HCT116 (cell line): Measurements from ENCODE around the gene GPBAR1. TPM values are rescaled to one million over a fixed set of nuclear protein-coding genes. Genes with fewer than 3 reads are reported as not detected.

Experiments
- ATAC-seq: fragments of 200-7000 bp; cut with Tn5 transposase; 2 replicates; pipeline ENCODE4 v1.9.1; 2020; ENCODE audit warnings: mild to moderate bottlenecking, moderate library complexity
- BruUV-seq: library from RNA; stranded (reverse); fragments of 400-500 nt; replicated peaks from 2 replicates; lab custom pipeline; 2021; lab: Mats Ljungman, UMichigan
- CTCF ChIA-PET: fragments of 300-600 bp; sonication (Branson Sonifier 250); formaldehyde crosslinking; loops from one replicate; lab custom pipeline; 2021; ENCODE audit warnings: antibody characterized with exemption; lab: Charles Lee
- POLR2A ChIA-PET: fragments of 300-600, 350-600 bp; sonication (Branson Sonifier 250); formaldehyde crosslinking; loops from one replicate; lab custom pipeline; 2021; ENCODE audit warnings: antibody characterized with exemption; lab: Charles Lee
- RAD21 ChIA-PET, 2 experiments: fragments of 300-600 bp; sonication (Branson Sonifier 250); formaldehyde crosslinking; loops; one replicate each; lab custom pipeline; 2023; ENCODE audit warnings: low total read pairs in 2 of 2; ENCODE audit not compliant: uncharacterized antibody in 2 of 2, unreplicated experiment in 2 of 2, low non-redundant PET in 1 of 2; lab: Charles Lee
- DNase-seq: peaks from one replicate; pipeline ENCODE4 v3.0.0-alpha.2; 2010; ENCODE audit warnings: low read depth, low spot score
- H2AFZ ChIP-seq: fragments of 200-600 bp; shearing (Covaris generic), sonication (generic); 2 replicates; pipeline ENCODE4 v1.6.1; 2017; ENCODE audit warnings: low read depth, mixed run types, mixed read lengths, antibody characterized with exemption, low read length; ENCODE audit not compliant: poor library complexity, severe bottlenecking
- H3K27ac ChIP-seq: 2 replicates; pipeline ENCODE4 v1.5.1; 2012; ENCODE audit warnings: low read depth, low read length
- H3K27me3 ChIP-seq: fragments of 200-600 bp; sonication (generic); 2 replicates; pipeline ENCODE4 v1.6.1; 2016; ENCODE audit warnings: mixed run types, low read length, mixed read lengths; ENCODE audit not compliant: insufficient read depth
- H3K36me3 ChIP-seq, 2 experiments: fragments of 200-500 bp in 1 of 2; fragments of 200-600 bp in 1 of 2; sonication (Bioruptor generic) in 1 of 2; sonication (generic) in 1 of 2; 2 replicates each; pipeline versions ENCODE4 v1.5.1 to v1.6.1; 2014 to 2016; ENCODE audit warnings: low read length in 2 of 2, inconsistent platforms in 1 of 2, mixed read lengths in 1 of 2, mixed run types in 1 of 2; ENCODE audit not compliant: insufficient read depth in 2 of 2, control insufficient read depth in 1 of 2
- H3K4me1 ChIP-seq, 2 experiments: fragments of 200-600 bp in 1 of 2; sonication (generic) in 1 of 2; 2 replicates each; pipeline versions ENCODE4 v1.5.1 to v1.6.1; 2012 to 2017; ENCODE audit warnings: low read length in 2 of 2, inconsistent platforms in 1 of 2, mild to moderate bottlenecking in 1 of 2, mixed read lengths in 1 of 2, mixed run types in 1 of 2, moderate library complexity in 1 of 2; ENCODE audit not compliant: insufficient read depth in 2 of 2, control insufficient read depth in 1 of 2
- H3K4me2 ChIP-seq: fragments of 200-600 bp; sonication (generic); 2 replicates; pipeline ENCODE4 v1.6.1; 2017; ENCODE audit warnings: mixed run types, low read length, mixed read lengths
- H3K4me3 ChIP-seq, 2 experiments: fragments of 200-600 bp in 1 of 2; sonication (generic) in 1 of 2; replicated peaks in 1 of 2; 2 replicates each; pipeline ENCODE4 v1.5.1; 2011 to 2016; ENCODE audit warnings: low read length in 2 of 2, control low read depth in 1 of 2, low read depth in 1 of 2, mild to moderate bottlenecking in 1 of 2, mixed read lengths in 1 of 2, mixed run types in 1 of 2
- H3K79me2 ChIP-seq: fragments of 200-600 bp; sonication (generic); 2 replicates; pipeline ENCODE4 v1.6.1; 2017; ENCODE audit warnings: mild to moderate bottlenecking, mixed run types, low read length, moderate library complexity, mixed read lengths; ENCODE audit not compliant: insufficient read depth
- H3K9ac ChIP-seq: fragments of 200-600 bp; sonication (generic); 2 replicates; pipeline ENCODE4 v1.6.1; 2016; ENCODE audit warnings: low read length, mixed read lengths
- H3K9me2 ChIP-seq: fragments of 200-600 bp; sonication (generic), shearing (Covaris generic); 2 replicates; pipeline ENCODE4 v1.6.1; 2017; ENCODE audit warnings: mixed run types, mild to moderate bottlenecking, moderate library complexity; ENCODE audit not compliant: insufficient read depth
- H3K9me3 ChIP-seq, 2 experiments: fragments of 200-500 bp in 1 of 2; fragments of 200-600 bp in 1 of 2; sonication (Bioruptor generic) in 1 of 2; sonication (generic) in 1 of 2; 2 replicates each; pipeline ENCODE4 v1.6.1; 2014 to 2017; ENCODE audit warnings: low read length in 2 of 2, mixed read lengths in 2 of 2, inconsistent platforms in 1 of 2, low read depth in 1 of 2, mild to moderate bottlenecking in 1 of 2, mixed run types in 1 of 2, moderate library complexity in 1 of 2; ENCODE audit not compliant: control insufficient read depth in 1 of 2, insufficient read depth in 1 of 2
- H4K20me1 ChIP-seq: fragments of 200-600 bp; sonication (generic), shearing (Covaris generic); 2 replicates; pipeline ENCODE4 v1.6.1; 2017; ENCODE audit warnings: mixed run types, mild to moderate bottlenecking, moderate library complexity; ENCODE audit not compliant: insufficient read depth
- CBX3 ChIP-seq: IDR thresholded peaks from 2 replicates; pipeline ENCODE4 v1.6.1; 2012; ENCODE audit warnings: low read depth
- CEBPB ChIP-seq: IDR thresholded peaks from 2 replicates; pipeline ENCODE4 v1.6.1; 2012; ENCODE audit warnings: low read depth
- EGR1 ChIP-seq: IDR thresholded peaks from 2 replicates; pipeline ENCODE4 v1.6.1; 2012; ENCODE audit warnings: low read depth
- EZH2 ChIP-seq: fragments of 200-600 bp; sonication (generic); IDR thresholded peaks from 2 replicates; pipeline ENCODE4 v1.6.1; 2017; ENCODE audit warnings: antibody characterized with exemption, mixed run types
- EZH2phosphoT487 ChIP-seq: fragments of 200-600 bp; IDR thresholded peaks from 2 replicates; pipeline ENCODE4 v1.6.1; 2018; ENCODE audit warnings: antibody characterized with exemption, borderline replicate concordance
- FOSL1 ChIP-seq: IDR thresholded peaks from 2 replicates; pipeline ENCODE4 v1.6.1; 2012; ENCODE audit warnings: low read depth
- POLR2A ChIP-seq: IDR thresholded peaks from 2 replicates; pipeline ENCODE4 v1.7.0; 2011; ENCODE audit warnings: borderline replicate concordance; ENCODE audit not compliant: insufficient read depth, insufficient read length; ENCODE audit errors: extremely low read depth
- POLR2AphosphoS5 ChIP-seq: IDR thresholded peaks from 2 replicates; pipeline ENCODE4 v1.6.1; 2011; ENCODE audit warnings: mild to moderate bottlenecking, low read depth, low read length, moderate library complexity
- RAD21 ChIP-seq: IDR thresholded peaks from 2 replicates; pipeline ENCODE4 v1.6.1; 2012; ENCODE audit warnings: low read depth, mild to moderate bottlenecking
- SIN3A ChIP-seq: IDR thresholded peaks from 2 replicates; pipeline ENCODE4 v1.6.1; 2012; ENCODE audit warnings: low read depth
- SP1 ChIP-seq: IDR thresholded peaks from 2 replicates; pipeline ENCODE4 v1.6.1; 2012; ENCODE audit warnings: low read depth
- SRF ChIP-seq: IDR thresholded peaks from 2 replicates; pipeline ENCODE4 v1.6.1; 2012; ENCODE audit warnings: low read depth
- TCF7L2 ChIP-seq: IDR thresholded peaks from 2 replicates; pipeline ENCODE4 v1.7.0; 2011; ENCODE audit warnings: borderline replicate concordance, inconsistent platforms; ENCODE audit not compliant: insufficient read depth, insufficient read length; ENCODE audit errors: extremely low read depth
- YY1 ChIP-seq: IDR thresholded peaks from 2 replicates; pipeline ENCODE4 v1.6.1; 2011; ENCODE audit warnings: low read length, low read depth, moderate library complexity, mild to moderate bottlenecking; ENCODE audit not compliant: insufficient replicate concordance; ENCODE audit errors: extremely low read depth
- ZFX ChIP-seq: fragments of 450-650 bp; IDR thresholded peaks from 2 replicates; pipeline ENCODE4 v1.6.1; 2017
- ZNF274 ChIP-seq: fragments of 200-500 bp; sonication (Bioruptor generic); IDR thresholded peaks from 2 replicates; pipeline ENCODE4 v1.6.1; 2014; ENCODE audit warnings: mild to moderate bottlenecking, low read depth, low read length, inconsistent platforms
- intact Hi-C: fragments of 100-400 bp; cut with micrococcal nuclease; formaldehyde crosslinking; loops from 2 replicates; pipeline ENCODE4 v1.10.0; 2022
- total RNA-seq: library from RNA; stranded (reverse); gene quantifications from one replicate; pipeline ENCODE4 v1.2.1, GENCODE V29; 2021; ENCODE audit not compliant: unreplicated experiment
- TF ChIP-seq, protein P1 (sequence below): IDR thresholded peaks from 2 replicates; pipeline ENCODE4 v1.6.1; 2012
- TF ChIP-seq, protein P2 (sequence below): IDR thresholded peaks from 2 replicates; pipeline ENCODE4 v1.6.1; 2012; ENCODE audit warnings: low read depth
- TF ChIP-seq, protein P3 (sequence below): IDR thresholded peaks from 2 replicates; pipeline ENCODE4 v1.6.1; 2011; ENCODE audit warnings: mild to moderate bottlenecking, low read length, moderate library complexity; ENCODE audit not compliant: insufficient replicate concordance; ENCODE audit errors: extremely low read depth
- TF ChIP-seq, protein P4 (sequence below), 3 experiments: fragments of 200-600 bp in 1 of 3; sonication (generic) in 1 of 3; IDR thresholded peaks in 2 of 3; conservative IDR thresholded peaks in 1 of 3; 2 replicates each; pipeline ENCODE4 v1.5.1; 2012 to 2017; ENCODE audit warnings: low read depth in 2 of 3, low read length in 2 of 3, antibody characterized with exemption in 1 of 3, borderline replicate concordance in 1 of 3, control low read depth in 1 of 3, mild to moderate bottlenecking in 1 of 3, mixed read lengths in 1 of 3, mixed run types in 1 of 3, moderate library complexity in 1 of 3; ENCODE audit not compliant: insufficient read depth in 1 of 3

The GPBAR1 gene
- total RNA-seq, 1 experiment from 2014 or later: 0.27 TPM

DNA sequence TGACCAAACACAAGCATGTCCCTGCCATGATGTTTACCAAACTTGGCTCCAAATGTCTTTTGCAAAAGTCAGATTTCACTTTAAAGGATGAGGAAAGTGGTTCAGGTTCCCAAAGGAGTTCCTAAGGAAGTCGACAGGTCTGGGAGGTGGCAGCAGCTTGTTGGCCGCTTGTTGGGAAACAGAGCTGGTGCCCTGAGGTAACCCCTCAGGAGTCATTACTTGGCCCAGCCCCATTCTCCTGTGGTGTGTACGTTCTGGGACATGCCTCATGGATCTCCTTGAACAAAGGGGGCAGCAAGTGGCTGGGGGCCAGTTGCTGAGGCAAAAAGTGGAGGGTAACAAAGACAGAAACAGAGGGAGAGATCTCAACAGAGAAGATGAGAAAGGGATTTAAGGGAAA is 20.6 kb downstream of the GPBAR1 start:
- TF ChIP-seq CEBPB (no peak), RAD21 (no peak), TCF7L2 (no peak), FOSL1 (no peak), SP1 (no peak), SIN3A (no peak), POLR2A (no peak), SRF (no peak), CBX3 (no peak), EZH2phosphoT487 (no peak), YY1 (no peak), POLR2AphosphoS5 (no peak), EZH2 (no peak), ZNF274 (no peak), ZFX (no peak), EGR1 (no peak)
- TF ChIP-seq, protein P1, sequence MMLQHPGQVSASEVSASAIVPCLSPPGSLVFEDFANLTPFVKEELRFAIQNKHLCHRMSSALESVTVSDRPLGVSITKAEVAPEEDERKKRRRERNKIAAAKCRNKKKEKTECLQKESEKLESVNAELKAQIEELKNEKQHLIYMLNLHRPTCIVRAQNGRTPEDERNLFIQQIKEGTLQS: no peak
- TF ChIP-seq, protein P2, sequence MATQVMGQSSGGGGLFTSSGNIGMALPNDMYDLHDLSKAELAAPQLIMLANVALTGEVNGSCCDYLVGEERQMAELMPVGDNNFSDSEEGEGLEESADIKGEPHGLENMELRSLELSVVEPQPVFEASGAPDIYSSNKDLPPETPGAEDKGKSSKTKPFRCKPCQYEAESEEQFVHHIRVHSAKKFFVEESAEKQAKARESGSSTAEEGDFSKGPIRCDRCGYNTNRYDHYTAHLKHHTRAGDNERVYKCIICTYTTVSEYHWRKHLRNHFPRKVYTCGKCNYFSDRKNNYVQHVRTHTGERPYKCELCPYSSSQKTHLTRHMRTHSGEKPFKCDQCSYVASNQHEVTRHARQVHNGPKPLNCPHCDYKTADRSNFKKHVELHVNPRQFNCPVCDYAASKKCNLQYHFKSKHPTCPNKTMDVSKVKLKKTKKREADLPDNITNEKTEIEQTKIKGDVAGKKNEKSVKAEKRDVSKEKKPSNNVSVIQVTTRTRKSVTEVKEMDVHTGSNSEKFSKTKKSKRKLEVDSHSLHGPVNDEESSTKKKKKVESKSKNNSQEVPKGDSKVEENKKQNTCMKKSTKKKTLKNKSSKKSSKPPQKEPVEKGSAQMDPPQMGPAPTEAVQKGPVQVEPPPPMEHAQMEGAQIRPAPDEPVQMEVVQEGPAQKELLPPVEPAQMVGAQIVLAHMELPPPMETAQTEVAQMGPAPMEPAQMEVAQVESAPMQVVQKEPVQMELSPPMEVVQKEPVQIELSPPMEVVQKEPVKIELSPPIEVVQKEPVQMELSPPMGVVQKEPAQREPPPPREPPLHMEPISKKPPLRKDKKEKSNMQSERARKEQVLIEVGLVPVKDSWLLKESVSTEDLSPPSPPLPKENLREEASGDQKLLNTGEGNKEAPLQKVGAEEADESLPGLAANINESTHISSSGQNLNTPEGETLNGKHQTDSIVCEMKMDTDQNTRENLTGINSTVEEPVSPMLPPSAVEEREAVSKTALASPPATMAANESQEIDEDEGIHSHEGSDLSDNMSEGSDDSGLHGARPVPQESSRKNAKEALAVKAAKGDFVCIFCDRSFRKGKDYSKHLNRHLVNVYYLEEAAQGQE: no peak
- TF ChIP-seq, protein P3, sequence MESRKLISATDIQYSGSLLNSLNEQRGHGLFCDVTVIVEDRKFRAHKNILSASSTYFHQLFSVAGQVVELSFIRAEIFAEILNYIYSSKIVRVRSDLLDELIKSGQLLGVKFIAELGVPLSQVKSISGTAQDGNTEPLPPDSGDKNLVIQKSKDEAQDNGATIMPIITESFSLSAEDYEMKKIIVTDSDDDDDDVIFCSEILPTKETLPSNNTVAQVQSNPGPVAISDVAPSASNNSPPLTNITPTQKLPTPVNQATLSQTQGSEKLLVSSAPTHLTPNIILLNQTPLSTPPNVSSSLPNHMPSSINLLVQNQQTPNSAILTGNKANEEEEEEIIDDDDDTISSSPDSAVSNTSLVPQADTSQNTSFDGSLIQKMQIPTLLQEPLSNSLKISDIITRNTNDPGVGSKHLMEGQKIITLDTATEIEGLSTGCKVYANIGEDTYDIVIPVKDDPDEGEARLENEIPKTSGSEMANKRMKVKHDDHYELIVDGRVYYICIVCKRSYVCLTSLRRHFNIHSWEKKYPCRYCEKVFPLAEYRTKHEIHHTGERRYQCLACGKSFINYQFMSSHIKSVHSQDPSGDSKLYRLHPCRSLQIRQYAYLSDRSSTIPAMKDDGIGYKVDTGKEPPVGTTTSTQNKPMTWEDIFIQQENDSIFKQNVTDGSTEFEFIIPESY: no peak
- TF ChIP-seq, protein P4, sequence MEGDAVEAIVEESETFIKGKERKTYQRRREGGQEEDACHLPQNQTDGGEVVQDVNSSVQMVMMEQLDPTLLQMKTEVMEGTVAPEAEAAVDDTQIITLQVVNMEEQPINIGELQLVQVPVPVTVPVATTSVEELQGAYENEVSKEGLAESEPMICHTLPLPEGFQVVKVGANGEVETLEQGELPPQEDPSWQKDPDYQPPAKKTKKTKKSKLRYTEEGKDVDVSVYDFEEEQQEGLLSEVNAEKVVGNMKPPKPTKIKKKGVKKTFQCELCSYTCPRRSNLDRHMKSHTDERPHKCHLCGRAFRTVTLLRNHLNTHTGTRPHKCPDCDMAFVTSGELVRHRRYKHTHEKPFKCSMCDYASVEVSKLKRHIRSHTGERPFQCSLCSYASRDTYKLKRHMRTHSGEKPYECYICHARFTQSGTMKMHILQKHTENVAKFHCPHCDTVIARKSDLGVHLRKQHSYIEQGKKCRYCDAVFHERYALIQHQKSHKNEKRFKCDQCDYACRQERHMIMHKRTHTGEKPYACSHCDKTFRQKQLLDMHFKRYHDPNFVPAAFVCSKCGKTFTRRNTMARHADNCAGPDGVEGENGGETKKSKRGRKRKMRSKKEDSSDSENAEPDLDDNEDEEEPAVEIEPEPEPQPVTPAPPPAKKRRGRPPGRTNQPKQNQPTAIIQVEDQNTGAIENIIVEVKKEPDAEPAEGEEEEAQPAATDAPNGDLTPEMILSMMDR (IDR thresholded peaks at IDR 0.05 in 2 of 3, conservative IDR thresholded peaks at IDR 0.05 in 1 of 3; ENCODE audit: borderline replicate concordance in 1 of 3, insufficient read depth in 1 of 3, low read depth in 2 of 3, low read length in 2 of 3): no peak
- Histone ChIP-seq H3K9ac (no peak overlapping the region), H3K4me2 (no peak overlapping the region), H3K4me3 (no peak overlapping the region), H3K36me3 (peaks cover 20 to 27% of the 10 kb centered on the region in 2 experiments; a peak in 3 of 4 replicates), H3K27me3 (no peaks in the 10 kb centered on the region), H2AFZ (no peak overlapping the region), H4K20me1 (no peaks in the 10 kb centered on the region), H3K79me2 (peaks cover 45% of the 10 kb centered on the region), H3K4me1 (peaks cover 9 to 24% of the 10 kb centered on the region in 2 experiments), H3K9me3 (no peaks in the 10 kb centered on the region), H3K27ac (no peak overlapping the region), H3K9me2 (no peaks in the 10 kb centered on the region)
- intact Hi-C loops: no loop called here
- no TSS peak for BruUV-seq
- CTCF ChIA-PET: no interaction called here
- DNase-seq: no peak
- POLR2A ChIA-PET: interaction anchor here (0.6 kb wide), 1 partner anchor 32 kb away, joined by 3 read pairs; no protein-coding TSS in a partner anchor
- RAD21 ChIA-PET: no interaction called here
- no peak for ATAC-seq
